ENCODE data around the gene TMEM33. TPM values are rescaled to one million over a fixed set of nuclear protein-coding genes. Genes with fewer than 3 reads are reported as not detected.
"Not testable (repeated sequence)": the region's sequence is repeated elsewhere in the genome, so short reads cannot be mapped to it uniquely, and the experiment has no call there.

TMEM33 gene
- total RNA-seq, 2 experiments from 2014 or later, result 50.1 to 68.3 TPM

- H3K27me3 Mint-ChIP-seq, H3K27ac Mint-ChIP-seq, H3K4me1 Mint-ChIP-seq, ATAC-seq, CTCF ChIA-PET, H3K4me3 Mint-ChIP-seq, H3K36me3 Mint-ChIP-seq, DNase-seq: not testable (repeated sequence)
- peaks cover 11% of the 10 kb centered on the region for H3K9me3 Mint-ChIP-seq (ENCODE audit: low read depth)
Observed at GRCh38 chr4:41920416-41920815, 14.8 kb upstream of the TMEM33 start.

GRCh38 chr4:41921476-41921875, 13.8 kb upstream of the TMEM33 start:
- H3K36me3 Mint-ChIP-seq, result no peaks in the 10 kb centered on the region
- H3K4me3 Mint-ChIP-seq, result no peak overlapping the region
- H3K27me3 Mint-ChIP-seq, result peaks cover 9% of the 10 kb centered on the region
- H3K9me3 Mint-ChIP-seq (ENCODE audit: low read depth), result peaks cover 11% of the 10 kb centered on the region
- DNase-seq (no peak), ATAC-seq (no peak)
- H3K27ac Mint-ChIP-seq, result no peak overlapping the region
- CTCF ChIA-PET, result no interaction called here
- no peaks in the 10 kb centered on the region for H3K4me1 Mint-ChIP-seq

GRCh38 chr4:41927796-41928499, 7.3 kb upstream of the TMEM33 start:
- no peaks in the 10 kb centered on the region for H3K9me3 Mint-ChIP-seq (ENCODE audit: low read depth)
- peaks cover 5% of the 10 kb centered on the region for H3K27me3 Mint-ChIP-seq
- no peak for DNase-seq
- ATAC-seq, result no peak
- H3K36me3 Mint-ChIP-seq, result no peaks in the 10 kb centered on the region
- no peak overlapping the region for H3K27ac Mint-ChIP-seq
- CTCF ChIA-PET, result no interaction called here
- peaks cover 10% of the 10 kb centered on the region for H3K4me1 Mint-ChIP-seq
- H3K4me3 Mint-ChIP-seq, result no peak overlapping the region

- H3K27ac Mint-ChIP-seq, result no peak overlapping the region
- no peak for DNase-seq
- H3K9me3 Mint-ChIP-seq (ENCODE audit: low read depth), result peaks cover 4% of the 10 kb centered on the region
- no peak for ATAC-seq
- CTCF ChIA-PET, result interaction anchor here (1.2 to 1.6 kb wide), 2 partner anchors 9 to 11 kb away, joined by 4 read pairs; no protein-coding TSS in a partner anchor
- no peak overlapping the region for H3K4me3 Mint-ChIP-seq
- peaks cover 5% of the 10 kb centered on the region for H3K27me3 Mint-ChIP-seq
- peaks cover 22% of the 10 kb centered on the region for H3K4me1 Mint-ChIP-seq
- peaks cover 4% of the 10 kb centered on the region for H3K36me3 Mint-ChIP-seq
Observed at GRCh38 chr4:41930139-41930831, 4.9 kb upstream of the TMEM33 start.

- H3K27ac Mint-ChIP-seq, result no peak overlapping the region
- CTCF ChIA-PET, result no interaction called here
- H3K4me3 Mint-ChIP-seq, result no peak overlapping the region
- H3K36me3 Mint-ChIP-seq, result peaks cover 14% of the 10 kb centered on the region
- H3K9me3 Mint-ChIP-seq (ENCODE audit: low read depth), result peaks cover 4% of the 10 kb centered on the region
- peaks cover 5% of the 10 kb centered on the region for H3K27me3 Mint-ChIP-seq
- DNase-seq, result no peak
- peaks cover 43% of the 10 kb centered on the region for H3K4me1 Mint-ChIP-seq
- ATAC-seq, result no peak
Observed at GRCh38 chr4:41932988-41933387, 2.2 kb upstream of the TMEM33 start.

- peak overlapping the region; percentile 90 for H3K4me3 Mint-ChIP-seq
- no peaks in the 10 kb centered on the region for H3K27me3 Mint-ChIP-seq
- peaks cover 49% of the 10 kb centered on the region for H3K4me1 Mint-ChIP-seq
- DNase-seq (no peak), ATAC-seq (no peak)
- peaks cover 4% of the 10 kb centered on the region for H3K9me3 Mint-ChIP-seq (ENCODE audit: low read depth)
- CTCF ChIA-PET, result interaction anchor here (0.8 kb wide), 1 partner anchor 23 kb away, joined by 3 read pairs; no protein-coding TSS in a partner anchor
- peak overlapping the region; percentile 85 for H3K27ac Mint-ChIP-seq
- peaks cover 21% of the 10 kb centered on the region for H3K36me3 Mint-ChIP-seq
Observed at GRCh38 chr4:41933997-41934503, 1.2 kb upstream of the TMEM33 start.

- peak overlapping the region; percentile 90 for H3K4me3 Mint-ChIP-seq
- peaks cover 4% of the 10 kb centered on the region for H3K9me3 Mint-ChIP-seq (ENCODE audit: low read depth)
- H3K4me1 Mint-ChIP-seq, result peaks cover 51% of the 10 kb centered on the region
- DNase-seq, result no peak
- ATAC-seq, result no peak
- peaks cover 26% of the 10 kb centered on the region for H3K36me3 Mint-ChIP-seq
- no peaks in the 10 kb centered on the region for H3K27me3 Mint-ChIP-seq
- CTCF ChIA-PET, result interaction anchor here (0.8 to 1.4 kb wide), 2 partner anchors 23 to 56 kb away, joined by 3 to 4 read pairs; partner anchors contain the start of gene SLC30A9
- peak overlapping the region; percentile 85 for H3K27ac Mint-ChIP-seq
Observed at GRCh38 chr4:41934514-41934900, 722 bp upstream of the TMEM33 start.

- Mint-ChIP-seq H3K27ac (peak overlapping the region; percentile 85), H3K27me3 (no peaks in the 10 kb centered on the region), H3K9me3 (ENCODE audit: low read depth) (peaks cover 4% of the 10 kb centered on the region), H3K36me3 (peaks cover 29% of the 10 kb centered on the region), H3K4me1 (peaks cover 55% of the 10 kb centered on the region), H3K4me3 (peak overlapping the region; percentile 90)
- CTCF ChIA-PET, result interaction anchor here (1.4 kb wide), 1 partner anchor 54 kb away, joined by 4 read pairs; the partner anchor contains the start of gene SLC30A9
- DNase-seq, result peak; percentile 50
- ATAC-seq, result peak; percentile 41
Observed at GRCh38 chr4:41935652-41936021, 408 bp downstream of the TMEM33 start.

- CTCF ChIA-PET, result interaction anchor here (1.5 kb wide), 1 partner anchor 8 kb away, joined by 4 read pairs; no protein-coding TSS in a partner anchor
- ATAC-seq (no peak), DNase-seq (no peak)
- Mint-ChIP-seq H3K27me3 (no peaks in the 10 kb centered on the region), H3K4me1 (peaks cover 45% of the 10 kb centered on the region), H3K27ac (no peak overlapping the region), H3K4me3 (no peak overlapping the region), H3K36me3 (peaks cover 44% of the 10 kb centered on the region), H3K9me3 (ENCODE audit: low read depth) (peaks cover 4% of the 10 kb centered on the region)
Observed at GRCh38 chr4:41939016-41939626, 3.9 kb downstream of the TMEM33 start.

GRCh38 chr4:41940834-41941233, 5.6 kb downstream of the TMEM33 start:
- H3K9me3 Mint-ChIP-seq (ENCODE audit: low read depth), result no peaks in the 10 kb centered on the region
- peaks cover 34% of the 10 kb centered on the region for H3K4me1 Mint-ChIP-seq
- peaks cover 48% of the 10 kb centered on the region for H3K36me3 Mint-ChIP-seq
- DNase-seq (no peak), ATAC-seq (no peak)
- H3K27me3 Mint-ChIP-seq, result no peaks in the 10 kb centered on the region
- no peak overlapping the region for H3K27ac Mint-ChIP-seq
- H3K4me3 Mint-ChIP-seq, result no peak overlapping the region
- CTCF ChIA-PET, result interaction anchor here (0.7 to 1.1 kb wide), 2 partner anchors 10 to 23 kb away, joined by 4 read pairs; no protein-coding TSS in a partner anchor

- H3K27ac Mint-ChIP-seq, result no peak overlapping the region
- peaks cover 16% of the 10 kb centered on the region for H3K4me1 Mint-ChIP-seq
- H3K27me3 Mint-ChIP-seq, result no peaks in the 10 kb centered on the region
- ATAC-seq (no peak), DNase-seq (no peak)
- peaks cover 45% of the 10 kb centered on the region for H3K36me3 Mint-ChIP-seq
- H3K4me3 Mint-ChIP-seq, result no peak overlapping the region
- H3K9me3 Mint-ChIP-seq (ENCODE audit: low read depth), result no peaks in the 10 kb centered on the region
- CTCF ChIA-PET, result no interaction called here
Observed at GRCh38 chr4:41943506-41943905, 8.3 kb downstream of the TMEM33 start.

GRCh38 chr4:41944089-41944488, 8.9 kb downstream of the TMEM33 start:
- Mint-ChIP-seq H3K4me3 (no peak overlapping the region), H3K36me3 (peaks cover 41% of the 10 kb centered on the region), H3K27me3 (no peaks in the 10 kb centered on the region), H3K27ac (no peak overlapping the region), H3K9me3 (ENCODE audit: low read depth) (no peaks in the 10 kb centered on the region), H3K4me1 (peaks cover 15% of the 10 kb centered on the region)
- CTCF ChIA-PET, result no interaction called here
- no peak for ATAC-seq
- no peak for DNase-seq

- H3K27ac Mint-ChIP-seq, result peak overlapping the region; percentile 54
- no peaks in the 10 kb centered on the region for H3K9me3 Mint-ChIP-seq (ENCODE audit: low read depth)
- peaks cover 23% of the 10 kb centered on the region for H3K4me1 Mint-ChIP-seq
- peaks cover 49% of the 10 kb centered on the region for H3K36me3 Mint-ChIP-seq
- ATAC-seq (no peak), DNase-seq (no peak)
- H3K27me3 Mint-ChIP-seq, result no peaks in the 10 kb centered on the region
- CTCF ChIA-PET, result no interaction called here
- H3K4me3 Mint-ChIP-seq, result no peak overlapping the region
Observed at GRCh38 chr4:41949531-41949930, 14.3 kb downstream of the TMEM33 start.

Data from activated CD8-positive, alpha-beta memory T cell treated with anti-CD3 and anti-CD28 coated beads, Interleukin-2, amount 10 ng/mL, durations not matched to agents 7 days and 5 days (primary cell).